GM12891 (cell line): ENCODE results near the gene METAP1.

Source experiments
- POLR2A ChIP-seq: IDR thresholded peaks from 2 replicates; pipeline ENCODE4 v1.6.1; 2011; ENCODE audit warnings: low read depth, low read length, control low read depth
- POLR2AphosphoS5 ChIP-seq: IDR thresholded peaks from 2 replicates; pipeline ENCODE4 v1.6.1; 2011; ENCODE audit warnings: low read depth, low read length, control low read depth
- TAF1 ChIP-seq: IDR thresholded peaks from 2 replicates; pipeline ENCODE4 v1.6.1; 2011; ENCODE audit warnings: low read depth, low read length, control low read depth

DNA sequence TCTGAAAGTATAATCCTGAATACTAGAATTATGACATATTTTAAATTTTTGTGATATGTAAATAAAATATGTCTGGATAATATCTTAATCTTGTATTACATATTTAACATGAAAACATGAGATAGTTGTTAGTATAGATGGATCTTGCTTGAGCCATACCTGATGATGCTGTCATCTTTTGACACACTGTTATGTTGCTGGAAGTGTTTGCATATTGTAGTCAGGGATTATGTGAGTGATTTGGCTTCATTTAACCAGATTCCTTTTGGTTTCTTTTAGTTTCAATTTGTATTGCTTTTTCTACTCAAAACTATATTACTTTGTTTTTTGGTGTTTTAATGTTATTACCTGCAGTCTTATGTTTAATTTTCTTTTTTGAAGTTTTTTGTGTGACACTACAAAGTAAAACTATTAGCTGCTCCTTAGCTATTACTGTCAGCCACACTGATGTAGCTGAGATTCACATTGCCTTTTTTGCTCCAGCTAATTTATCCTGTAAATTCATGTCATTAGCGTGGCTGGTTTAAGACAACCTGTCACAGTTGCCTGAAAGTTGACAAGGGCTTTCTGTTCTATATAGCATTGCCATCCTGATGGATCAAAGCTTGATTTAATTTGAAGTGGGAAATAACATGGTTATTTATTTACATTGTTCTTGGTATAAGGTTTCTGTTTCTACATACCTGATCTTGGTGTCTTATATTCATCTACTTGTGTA is 33.7 kb downstream of the METAP1 start:
- no peak for TF ChIP-seq POLR2A
- no peak for TF ChIP-seq TAF1
- no peak for TF ChIP-seq POLR2AphosphoS5
